Measurements from ENCODE around the gene ZNG1E. TPM values are rescaled to one million over a fixed set of nuclear protein-coding genes. Genes with fewer than 3 reads are reported as not detected.
"Not testable (repeated sequence)": the region's sequence is repeated elsewhere in the genome, so short reads cannot be mapped to it uniquely, and the experiment has no call there.

The ZNG1E gene
- total RNA-seq (10 to 100 TPM in 8 of 9 donors, 1 to 10 TPM in 1; 7.8 to 26.7 (median 15.3) TPM), polyA plus RNA-seq (10 to 100 TPM; 23.7 to 30.8 TPM)
- long read RNA-seq, donor 1, transcript CBWD5-207 (15 exons, 1,791 nt) = major isoform, 5 of 12 reads
- long read RNA-seq, donor 1, partial matches to known transcripts = 1 of 12 reads
- long read RNA-seq, donor 1, other reads (novel, unspliced or antisense) = 2 of 12 reads
- long read RNA-seq, donor 2, transcript CBWD5-233 (16 exons, 1,411 nt) = minor isoform, 9 of 54 reads
- long read RNA-seq, donor 2, transcript CBWD5-207 (15 exons, 1,791 nt) = major isoform, 17 of 54 reads
- long read RNA-seq, donor 2, partial matches to known transcripts = 1 of 54 reads
- long read RNA-seq, donor 2, other reads (novel, unspliced or antisense) = 23 of 54 reads
- long read RNA-seq, donor 3, transcript CBWD5-202 (3 exons, 1,347 nt) = major isoform, 9 of 27 reads
- long read RNA-seq, donor 3, transcript CBWD5-207 (15 exons, 1,791 nt) = minor isoform, 8 of 27 reads
- long read RNA-seq, donor 3, partial matches to known transcripts = 1 of 27 reads
- long read RNA-seq, donor 3, other reads (novel, unspliced or antisense) = 6 of 27 reads

DNA sequence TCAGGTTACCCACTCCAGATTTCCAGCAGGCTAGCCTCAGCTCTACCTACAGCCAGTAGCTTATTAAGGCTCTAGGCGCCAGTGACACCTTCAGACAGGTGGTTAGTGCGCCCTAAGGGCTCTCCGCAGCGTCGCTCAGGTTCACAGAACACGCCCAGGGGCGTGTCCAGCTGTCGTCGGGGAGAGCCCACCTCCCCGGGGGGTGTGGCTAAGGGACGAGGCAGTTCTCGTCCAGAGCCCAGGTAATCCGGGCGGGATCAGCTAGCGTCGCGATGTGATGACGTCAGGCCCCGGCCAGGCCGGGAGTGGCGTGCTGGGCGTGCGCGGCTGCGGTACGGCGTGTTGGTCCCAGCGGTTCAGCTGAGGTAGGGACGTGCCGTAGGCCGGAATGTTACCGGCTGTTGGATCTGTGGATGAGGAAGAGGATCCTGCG, at the start of gene ZNG1E:
ZNG1E (plus strand) TSS at position 340 of the 433 bp plus-strand sequence; CDS start at position 389, 49 bp downstream.
- intact Hi-C loops (cut with DNase I); H3K27me3 ChIP-seq; H3K36me3 ChIP-seq; ATAC-seq; H3K9me3 ChIP-seq; H3K4me1 ChIP-seq: not testable (repeated sequence)
- Histone ChIP-seq H3K27ac (peak within 1 kb of the TSS in 9 of 12 donors; percentile 33 to 76 (median 65)), H3K4me3 (peak within 1 kb of the TSS; percentile 16 to 65 (median 55))
- DNase-seq = peak; percentile 15 to 72 (median 44)
- 0 to 4% (median 0%) methylated on average over 2 to 25 of the region's 33 CpGs for WGBS, 4 donors

DNA sequence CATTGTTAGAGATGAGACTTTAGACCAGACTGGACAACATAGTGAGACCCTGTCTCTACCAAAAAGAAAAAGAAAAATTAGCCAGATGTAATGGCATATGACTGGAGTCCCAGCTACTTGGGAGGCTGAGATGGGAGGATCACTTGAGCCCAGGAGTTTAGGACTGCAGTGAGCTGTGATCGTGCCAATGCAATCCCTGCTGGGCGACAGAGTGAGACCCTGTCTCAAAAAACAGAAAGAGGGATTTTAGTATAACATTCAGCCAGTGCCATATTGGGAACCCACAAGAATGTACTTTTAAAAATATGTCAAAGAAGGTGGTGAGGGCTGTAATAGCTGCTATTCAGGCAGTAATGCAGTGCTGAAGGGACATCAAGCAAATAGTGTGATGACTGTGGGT, 2.1 kb upstream of the ZNG1E start:
- ATAC-seq; intact Hi-C loops (cut with DNase I); H3K27ac ChIP-seq; H3K4me1 ChIP-seq; H3K4me3 ChIP-seq; H3K9me3 ChIP-seq; H3K36me3 ChIP-seq; H3K27me3 ChIP-seq: not testable (repeated sequence)
- WGBS, 4 donors = 74 to 86% (median 78%) methylated on average over 2 of the region's 2 CpGs
- peak in 1 of 5 donors; percentile 16 for DNase-seq

DNA sequence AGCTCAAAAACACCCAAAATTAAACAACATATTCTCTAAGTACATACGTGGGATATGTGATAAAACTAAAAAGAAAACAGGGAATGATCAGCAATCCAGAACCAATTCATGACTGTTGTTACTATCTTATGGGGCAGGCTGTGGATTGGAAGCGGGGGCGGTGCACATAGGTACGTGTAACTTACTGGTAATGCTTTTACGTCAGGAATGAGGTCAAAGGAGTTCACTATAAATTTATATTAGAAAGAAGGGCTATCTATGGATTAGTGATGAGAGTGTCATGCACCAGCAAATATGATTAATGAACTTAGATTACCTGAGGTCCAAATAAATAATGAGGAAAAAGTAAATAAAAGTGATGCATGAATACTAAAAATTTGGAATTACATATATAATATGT, 710 bp upstream of the ZNG1E start:
- ATAC-seq = not testable (repeated sequence)

DNA sequence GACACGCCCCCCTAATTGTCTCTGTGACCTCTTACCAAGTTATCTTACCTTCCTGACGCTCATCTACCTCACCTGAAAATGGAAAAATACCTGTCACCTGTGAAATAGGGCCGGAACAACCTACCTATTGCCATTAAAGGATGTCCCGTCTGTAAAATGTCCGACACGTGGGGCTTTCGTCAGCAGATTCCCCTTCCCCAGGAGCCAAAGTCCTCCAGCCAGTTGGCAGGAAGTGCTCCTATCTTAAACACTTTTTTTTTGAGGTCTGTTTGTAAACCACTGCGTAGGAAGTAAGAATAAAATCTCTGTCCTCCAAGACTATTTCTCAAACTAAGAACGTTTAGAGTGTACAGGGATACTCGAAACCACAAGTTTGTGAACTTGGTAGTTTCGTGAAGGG, 661 bp downstream of the ZNG1E start:
- peaks cover 0 to 12% (median 5%) of the 10 kb centered on the region in 9 donors for H3K36me3 ChIP-seq
- H3K27me3 ChIP-seq; intact Hi-C loops (cut with DNase I); H3K9me3 ChIP-seq; ATAC-seq; H3K4me1 ChIP-seq: not testable (repeated sequence)
- H3K27ac ChIP-seq = peak overlapping the region in 3 of 12 donors; percentile 24 to 54 (median 41)
- WGBS, 4 donors = 0 to 2% (median 1%) methylated on average over 1 to 6 of the region's 11 CpGs
- peak in 1 of 5 donors; percentile 18 for DNase-seq
- H3K4me3 ChIP-seq = peak overlapping the region in 6 of 12 donors; percentile 30 to 44 (median 36)

More for the DNA sequence above, 710 bp upstream of the ZNG1E start:
- H3K27me3 ChIP-seq; H3K36me3 ChIP-seq; intact Hi-C loops (cut with DNase I); H3K4me1 ChIP-seq; H3K9me3 ChIP-seq: not testable (repeated sequence)
- peak overlapping the region in 5 of 12 donors; percentile 44 to 64 (median 61) for H3K4me3 ChIP-seq
- H3K27ac ChIP-seq = peak overlapping the region in 1 of 12 donors; percentile 76
- DNase-seq = peak in 1 of 5 donors; percentile 17
- 36 to 41% (median 37%) methylated on average over 4 to 5 of the region's 5 CpGs for WGBS, 4 donors

DNA sequence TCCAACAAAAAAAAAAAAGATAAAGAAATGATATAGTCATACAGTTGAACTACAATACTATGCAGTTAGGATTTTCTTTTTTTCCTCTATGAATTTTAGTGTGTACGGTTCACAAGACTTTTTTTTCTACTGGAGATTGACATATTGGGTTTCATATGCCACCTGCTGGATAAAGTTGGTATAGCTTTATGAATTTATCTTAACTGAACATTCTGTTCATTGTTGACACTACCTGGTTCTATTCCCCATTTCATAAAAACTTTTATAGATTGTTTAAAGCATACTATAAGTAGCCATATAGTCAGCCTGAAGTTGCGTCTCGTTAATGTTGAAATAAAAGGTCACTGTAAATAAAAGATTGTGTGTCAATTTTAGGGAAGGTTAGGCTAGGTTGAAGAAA, 2.8 kb downstream of the ZNG1E start:
- DNase-seq; H3K4me3 ChIP-seq; intact Hi-C loops (cut with DNase I); H3K27ac ChIP-seq; H3K4me1 ChIP-seq; ATAC-seq; H3K27me3 ChIP-seq; H3K9me3 ChIP-seq: not testable (repeated sequence)
- WGBS, 4 donors = 22 to 43% (median 37%) methylated on average over 2 to 3 of the region's 3 CpGs
- TF ChIP-seq, protein P1, sequence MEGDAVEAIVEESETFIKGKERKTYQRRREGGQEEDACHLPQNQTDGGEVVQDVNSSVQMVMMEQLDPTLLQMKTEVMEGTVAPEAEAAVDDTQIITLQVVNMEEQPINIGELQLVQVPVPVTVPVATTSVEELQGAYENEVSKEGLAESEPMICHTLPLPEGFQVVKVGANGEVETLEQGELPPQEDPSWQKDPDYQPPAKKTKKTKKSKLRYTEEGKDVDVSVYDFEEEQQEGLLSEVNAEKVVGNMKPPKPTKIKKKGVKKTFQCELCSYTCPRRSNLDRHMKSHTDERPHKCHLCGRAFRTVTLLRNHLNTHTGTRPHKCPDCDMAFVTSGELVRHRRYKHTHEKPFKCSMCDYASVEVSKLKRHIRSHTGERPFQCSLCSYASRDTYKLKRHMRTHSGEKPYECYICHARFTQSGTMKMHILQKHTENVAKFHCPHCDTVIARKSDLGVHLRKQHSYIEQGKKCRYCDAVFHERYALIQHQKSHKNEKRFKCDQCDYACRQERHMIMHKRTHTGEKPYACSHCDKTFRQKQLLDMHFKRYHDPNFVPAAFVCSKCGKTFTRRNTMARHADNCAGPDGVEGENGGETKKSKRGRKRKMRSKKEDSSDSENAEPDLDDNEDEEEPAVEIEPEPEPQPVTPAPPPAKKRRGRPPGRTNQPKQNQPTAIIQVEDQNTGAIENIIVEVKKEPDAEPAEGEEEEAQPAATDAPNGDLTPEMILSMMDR (IDR thresholded peaks at IDR 0.05) = peak; percentile 14 to 42 (median 28)
- H3K36me3 ChIP-seq = peaks cover 0 to 19% (median 5%) of the 10 kb centered on the region in 9 donors

DNA sequence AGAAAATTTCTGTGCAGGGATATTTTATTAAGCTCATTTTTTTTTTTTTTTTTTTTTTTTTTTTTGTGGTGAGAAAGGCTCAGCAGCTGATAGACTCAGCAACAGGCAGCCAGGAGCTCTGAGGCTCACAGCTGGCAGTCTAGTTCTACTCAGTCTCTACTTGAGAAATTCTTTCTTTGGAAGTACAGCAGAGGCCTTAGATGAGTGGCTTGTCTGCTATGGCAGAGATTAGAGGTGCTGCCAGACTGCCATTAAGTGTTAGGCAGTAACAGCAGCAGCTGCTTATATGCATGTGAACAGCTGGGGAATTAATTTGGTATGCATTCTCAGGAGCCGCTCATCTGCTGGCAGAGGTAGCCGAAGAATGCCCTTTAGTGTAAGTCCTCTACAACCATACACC, 27.8 kb downstream of the ZNG1E start:
- ATAC-seq; H3K36me3 ChIP-seq; H3K27me3 ChIP-seq; H3K4me1 ChIP-seq; H3K9me3 ChIP-seq; H3K4me3 ChIP-seq; H3K27ac ChIP-seq; intact Hi-C loops (cut with DNase I): not testable (repeated sequence)
- WGBS, 4 donors = 58 to 60% methylated on average over 1 of the region's 2 CpGs; no CpG with 5 or more reads in 2 of the 4 donors
- peak in 1 of 5 donors; percentile 13 for DNase-seq

DNA sequence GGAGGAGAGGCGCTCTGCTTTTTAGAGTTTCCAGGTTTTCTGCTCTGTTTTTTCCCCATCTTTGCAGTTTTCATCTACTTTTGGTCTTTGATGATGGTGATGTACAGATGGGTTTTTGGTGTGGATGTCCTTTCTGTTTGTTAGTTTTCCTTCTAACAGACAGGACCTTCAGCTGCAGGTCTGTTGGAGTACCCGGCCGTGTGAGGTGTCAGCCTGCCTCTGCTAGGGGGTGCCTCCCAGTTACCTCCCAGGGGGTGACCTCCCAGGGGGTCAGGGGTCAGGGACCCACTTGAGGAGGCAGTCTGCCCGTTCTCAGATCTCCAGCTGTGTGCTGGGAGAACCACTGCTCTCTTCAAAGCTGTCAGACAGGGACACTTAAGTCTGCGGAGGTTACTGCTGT, 38.7 kb downstream of the ZNG1E start:
- ATAC-seq; H3K27ac ChIP-seq; H3K9me3 ChIP-seq; H3K4me1 ChIP-seq; H3K36me3 ChIP-seq; H3K27me3 ChIP-seq; intact Hi-C loops (cut with DNase I); H3K4me3 ChIP-seq; DNase-seq: not testable (repeated sequence)
- WGBS, 4 donors = 80 to 88% (median 84%) methylated on average over 3 of the region's 5 CpGs

DNA sequence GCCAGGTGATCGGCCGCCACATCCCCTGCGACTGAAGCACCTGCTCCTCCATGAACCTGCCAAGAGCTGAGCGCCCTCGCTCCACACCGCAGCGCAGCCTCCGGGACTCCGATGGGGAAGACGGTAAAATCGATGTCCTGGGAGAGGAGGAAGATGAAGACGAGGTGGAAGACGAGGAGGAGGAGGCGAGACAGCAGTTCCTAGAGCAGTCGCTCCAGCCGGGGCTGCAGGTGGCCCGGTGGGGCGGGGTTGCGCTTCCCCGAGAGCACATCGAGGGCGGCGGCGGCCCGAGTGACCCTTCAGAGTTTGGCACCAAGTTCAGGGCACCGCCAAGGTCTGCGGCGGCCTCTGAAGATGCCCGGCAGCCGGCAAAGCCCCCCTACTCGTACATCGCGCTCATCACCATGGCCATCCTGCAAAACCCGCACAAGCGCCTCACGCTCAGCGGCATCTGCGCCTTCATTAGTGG, 61.4 kb downstream of the ZNG1E start, which contains the start of gene FOXD4L4:
FOXD4L4 (plus strand) TSS at position 51 of the 469 bp plus-strand sequence; CDS start at position 51, 0 bp downstream.
- DNase-seq = peak in 2 of 5 donors; percentile 6 to 50
- intact Hi-C loops (cut with DNase I); H3K27ac ChIP-seq; H3K27me3 ChIP-seq; H3K4me1 ChIP-seq; H3K9me3 ChIP-seq; H3K36me3 ChIP-seq; ATAC-seq; H3K4me3 ChIP-seq: not testable (repeated sequence)
- 10 to 29% (median 17%) methylated on average over 15 to 20 of the region's 38 CpGs for WGBS, 4 donors

DNA sequence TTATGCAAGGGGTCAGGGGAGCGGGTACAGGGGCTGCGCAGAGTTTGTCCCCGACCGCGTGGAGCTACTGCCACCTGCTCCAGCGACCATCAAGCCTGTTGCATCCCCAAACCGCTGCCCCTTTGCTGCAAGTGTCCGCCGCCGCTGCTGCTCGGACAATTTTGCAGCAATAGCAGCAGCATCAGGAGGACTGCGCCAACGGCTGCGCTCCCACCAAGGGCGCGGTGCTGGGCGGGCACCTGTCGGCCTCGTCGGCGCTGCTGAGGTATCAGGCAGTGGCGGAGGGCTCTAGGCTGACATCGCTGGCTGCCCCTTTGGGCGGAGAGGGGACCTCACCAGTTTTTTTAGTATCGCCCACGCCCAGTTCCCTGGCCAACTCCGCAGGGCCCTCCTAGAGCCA, 62.4 kb downstream of the ZNG1E start:
- H3K36me3 ChIP-seq; intact Hi-C loops (cut with DNase I); ATAC-seq; H3K27me3 ChIP-seq; H3K9me3 ChIP-seq; DNase-seq; H3K4me1 ChIP-seq; H3K27ac ChIP-seq; H3K4me3 ChIP-seq: not testable (repeated sequence)
- WGBS, 4 donors = 0% methylated on average over 2 to 5 of the region's 27 CpGs; no CpG with 5 or more reads in 2 of the 4 donors

All from heart left ventricle (tissue), 16 donors.